H1 (cell line): ENCODE results near the gene ALDOC. TPM values are rescaled to one million over a fixed set of nuclear protein-coding genes. Genes with fewer than 3 reads are reported as not detected.

ENCODE experiments used
- CTCF ChIA-PET: fragments of 300-600 bp; sonication (Branson Sonifier 250); formaldehyde crosslinking; loops from one replicate; lab custom pipeline; 2021; ENCODE audit not compliant: partially characterized antibody; lab: Charles Lee
- POLR2A ChIA-PET: fragments of 300-600 bp; sonication (Branson Sonifier 250); formaldehyde crosslinking; loops from one replicate; lab custom pipeline; 2021; ENCODE audit warnings: inconsistent platforms; ENCODE audit not compliant: partially characterized antibody; lab: Charles Lee
- DNase-seq, 2 experiments: peaks; one replicate each; pipeline versions ENCODE4 v3.0.0 to v3.0.0-alpha.2; 2010 to 2022; ENCODE audit warnings: low spot score in 2 of 2, low read depth in 1 of 2, mixed read lengths in 1 of 2
- FAIRE-seq: peaks from 2 replicates; lab custom pipeline; 2011; peaks lifted over from hg19 to GRCh38; lab: Jason Lieb, UNC
- H2AFZ ChIP-seq: 2 replicates; pipeline ENCODE4 v1.8.1; 2012; ENCODE audit warnings: low read length, inconsistent platforms
- H2AK5ac ChIP-seq: 2 replicates; pipeline ENCODE4 v1.6.1; 2013; ENCODE audit warnings: low read depth, low read length
- H2BK120ac ChIP-seq: replicated peaks from 2 replicates; pipeline ENCODE3; 2013; ENCODE audit warnings: low read depth, low read length, inconsistent platforms
- H2BK12ac ChIP-seq: 2 replicates; pipeline ENCODE4 v1.6.1; 2013; ENCODE audit warnings: low read depth, low read length
- H2BK15ac ChIP-seq: 2 replicates; pipeline ENCODE4 v1.6.1; 2013; ENCODE audit warnings: low read length
- H2BK20ac ChIP-seq: 2 replicates; pipeline ENCODE4 v1.6.1; 2013; ENCODE audit warnings: low read length
- H2BK5ac ChIP-seq: 2 replicates; pipeline ENCODE4 v1.6.1; 2013; ENCODE audit warnings: low read depth, low read length
- H3K14ac ChIP-seq: 2 replicates; pipeline ENCODE4 v1.6.1; 2013; ENCODE audit warnings: inconsistent platforms; ENCODE audit not compliant: insufficient read length
- H3K18ac ChIP-seq: 2 replicates; pipeline ENCODE4 v1.6.1; 2013; ENCODE audit warnings: low read length; ENCODE audit errors: extremely low read depth
- H3K23ac ChIP-seq: 2 replicates; pipeline ENCODE4 v1.6.1; 2013; ENCODE audit warnings: inconsistent platforms; ENCODE audit not compliant: insufficient read length
- H3K23me2 ChIP-seq: 2 replicates; pipeline ENCODE4 v1.6.1; 2013; ENCODE audit warnings: low read depth, low read length
- H3K27ac ChIP-seq: 2 replicates; pipeline ENCODE4 v1.6.1; 2011; ENCODE audit warnings: low read depth, low read length, inconsistent platforms
- H3K27me3 ChIP-seq, 4 experiments: replicated peaks in 1 of 4; 1 replicate in 1 of 4; 2 replicates in 3 of 4; pipeline versions ENCODE4 v1.6.1 to v1.8.1; 2011 to 2013; ENCODE audit warnings: low read length in 3 of 4, mild to moderate bottlenecking in 3 of 4, inconsistent platforms in 2 of 4, mixed read lengths in 2 of 4, moderate library complexity in 1 of 4; ENCODE audit not compliant: control insufficient read depth in 3 of 4, insufficient read depth in 3 of 4; ENCODE audit errors: extremely low read depth in 1 of 4
- H3K36me3 ChIP-seq, 4 experiments: 2 replicates each; pipeline versions ENCODE4 v1.6.1 to v1.8.1; 2011 to 2013; ENCODE audit warnings: mild to moderate bottlenecking in 4 of 4, low read length in 3 of 4, moderate library complexity in 2 of 4, control low read depth in 1 of 4, inconsistent platforms in 1 of 4; ENCODE audit not compliant: insufficient read depth in 4 of 4, control insufficient read depth in 2 of 4
- H3K4ac ChIP-seq: replicated peaks from 2 replicates; pipeline ENCODE3; 2013; ENCODE audit warnings: low read length, low read depth, mixed read lengths, inconsistent platforms; ENCODE audit not compliant: insufficient read length
- H3K4me1 ChIP-seq, 4 experiments: replicated peaks in 1 of 4; 1 replicate in 1 of 4; 2 replicates in 3 of 4; pipeline versions ENCODE4 v1.6.1 to v1.8.1; 2011 to 2013; ENCODE audit warnings: low read length in 3 of 4, inconsistent platforms in 2 of 4, mixed read lengths in 1 of 4; ENCODE audit not compliant: insufficient read depth in 4 of 4, control insufficient read depth in 3 of 4
- H3K4me2 ChIP-seq, 2 experiments: 2 replicates each; pipeline versions ENCODE4 v1.6.1 to v1.8.1; 2011 to 2013; ENCODE audit warnings: low read depth in 2 of 2, low read length in 2 of 2, control low read depth in 1 of 2, inconsistent platforms in 1 of 2, mild to moderate bottlenecking in 1 of 2; ENCODE audit not compliant: insufficient read depth in 1 of 2
- H3K4me3 ChIP-seq, 4 experiments: fragments of 200-600, 300-600 bp in 1 of 4; sonication (generic), shearing (Covaris generic), sonication (Bioruptor Twin) in 1 of 4; 2 replicates each; pipeline versions ENCODE4 v1.5.1 to v1.8.1; 2011 to 2016; ENCODE audit warnings: low read length in 4 of 4, low read depth in 3 of 4, control low read depth in 2 of 4, inconsistent platforms in 2 of 4, mild to moderate bottlenecking in 2 of 4, mixed read lengths in 1 of 4, moderate library complexity in 1 of 4; ENCODE audit not compliant: insufficient read depth in 2 of 4; ENCODE audit errors: extremely low read depth in 1 of 4
- H3K56ac ChIP-seq: replicated peaks from 2 replicates; pipeline ENCODE3; 2013; ENCODE audit warnings: low read depth, mild to moderate bottlenecking, mixed read lengths, low read length, inconsistent platforms; ENCODE audit not compliant: insufficient read length
- H3K79me1 ChIP-seq: 2 replicates; pipeline ENCODE4 v1.6.1; 2013; ENCODE audit warnings: low read depth, low read length, control low read depth
- H3K79me2 ChIP-seq, 2 experiments: 2 replicates each; pipeline versions ENCODE4 v1.6.1 to v1.8.1; 2012 to 2013; ENCODE audit warnings: low read length in 2 of 2, mild to moderate bottlenecking in 2 of 2, inconsistent platforms in 1 of 2; ENCODE audit not compliant: insufficient read depth in 2 of 2, control insufficient read depth in 1 of 2
- H3K9ac ChIP-seq, 4 experiments: replicated peaks in 1 of 4; 1 replicate in 1 of 4; 2 replicates in 3 of 4; pipeline versions ENCODE4 v1.6.1 to v1.8.1; 2011 to 2013; ENCODE audit warnings: low read depth in 3 of 4, low read length in 3 of 4, control low read depth in 2 of 4, mild to moderate bottlenecking in 2 of 4, moderate library complexity in 2 of 4, inconsistent platforms in 1 of 4; ENCODE audit errors: extremely low read depth in 1 of 4
- H3K9me3 ChIP-seq, 2 experiments: 2 replicates each; pipeline versions ENCODE4 v1.6.1 to v1.8.1; 2012 to 2013; ENCODE audit warnings: mild to moderate bottlenecking in 2 of 2, moderate library complexity in 2 of 2, control low read depth in 1 of 2, inconsistent platforms in 1 of 2, low read depth in 1 of 2, low read length in 1 of 2, mixed read lengths in 1 of 2; ENCODE audit not compliant: insufficient read depth in 2 of 2
- H4K20me1 ChIP-seq, 2 experiments: replicated peaks in 1 of 2; 2 replicates each; pipeline versions ENCODE3 to v1.8.1; 2011 to 2013; ENCODE audit warnings: inconsistent platforms in 2 of 2, low read length in 2 of 2, mild to moderate bottlenecking in 1 of 2; ENCODE audit not compliant: insufficient read depth in 2 of 2, control insufficient read depth in 1 of 2
- H4K5ac ChIP-seq: 2 replicates; pipeline ENCODE4 v1.6.1; 2013; ENCODE audit warnings: low read length, low read depth, mixed read lengths, inconsistent platforms; ENCODE audit not compliant: insufficient read length
- H4K8ac ChIP-seq: 2 replicates; pipeline ENCODE4 v1.8.0; 2013; ENCODE audit warnings: mild to moderate bottlenecking, moderate library complexity, low read length, inconsistent platforms; ENCODE audit not compliant: insufficient read depth; ENCODE audit errors: extremely low read depth
- H4K91ac ChIP-seq: replicated peaks from 2 replicates; pipeline ENCODE3; 2013; ENCODE audit warnings: low read length, mixed read lengths, inconsistent platforms; ENCODE audit not compliant: insufficient read length
- CBX8 ChIP-seq: fragments of 300-800, 300-1000 bp; sonication (generic); IDR thresholded peaks from 2 replicates; pipeline ENCODE4 v1.7.1; 2016; ENCODE audit warnings: low read depth, low read length, borderline replicate concordance
- GTF2F1 ChIP-seq: IDR thresholded peaks from 2 replicates; pipeline ENCODE4 v1.6.1; 2012; ENCODE audit warnings: low read depth, low read length, improper control_type of control experiment, borderline replicate concordance
- JUN ChIP-seq: IDR thresholded peaks from 2 replicates; pipeline ENCODE4 v1.6.1; 2011; ENCODE audit warnings: low read depth, mild to moderate bottlenecking, improper control_type of control experiment, low read length
- KDM4A ChIP-seq: IDR thresholded peaks from one replicate; pipeline ENCODE4 v1.7.1; 2012; ENCODE audit warnings: low read depth, mild to moderate bottlenecking, moderate library complexity, low read length, inconsistent platforms; ENCODE audit not compliant: severe bottlenecking
- NANOG ChIP-seq: IDR thresholded peaks from 2 replicates; pipeline ENCODE4 v1.6.1; 2011; ENCODE audit warnings: low read length, low read depth, mild to moderate bottlenecking, inconsistent platforms; ENCODE audit not compliant: insufficient read depth, poor library complexity, severe bottlenecking
- POLR2AphosphoS5 ChIP-seq: IDR thresholded peaks from 2 replicates; pipeline ENCODE4 v1.6.1; 2011; ENCODE audit warnings: low read depth, low read length
- SIX5 ChIP-seq: IDR thresholded peaks from 2 replicates; pipeline ENCODE4 v1.6.1; 2011; ENCODE audit warnings: mild to moderate bottlenecking, low read depth, low read length
- SP4 ChIP-seq: IDR thresholded peaks from 2 replicates; pipeline ENCODE4 v1.6.1; 2012; ENCODE audit warnings: low read length, inconsistent platforms
- TAF7 ChIP-seq: optimal IDR thresholded peaks from 2 replicates; pipeline ENCODE3; 2011; ENCODE audit warnings: low read depth, mild to moderate bottlenecking, inconsistent platforms, low read length, moderate library complexity, borderline replicate concordance
- WGBS, 2 experiments: shearing (Covaris generic) in 1 of 2; methylation state at CpG; one replicate each; pipeline versions ENCODE4 v1.1.6 to v1.1.7; 2013 to 2015; ENCODE audit warnings: low lambda C conversion rate in 2 of 2, mixed read lengths in 2 of 2, inconsistent platforms in 1 of 2, low coverage in 1 of 2, missing lambda C conversion rate in 1 of 2; ENCODE audit not compliant: insufficient replicate concordance in 2 of 2, insufficient coverage in 1 of 2, insufficient read length in 1 of 2; ENCODE audit errors: extremely low coverage in 1 of 2, missing lambda C conversion rate in 1 of 2; 5-methylcytosine and 5-hydroxymethylcytosine counted together
- polyA plus RNA-seq, 7 experiments: library from polyadenylated mRNA; depleted of rRNA in 3 of 7; stranded (reverse) in 5 of 7; unstranded in 2 of 7; fragments of >200 nt in 5 of 7; fragments of 200-250 nt in 2 of 7; gene quantifications; 1 replicate in 5 of 7; 2 replicates in 1 of 7; 4 replicates in 1 of 7; pipeline versions ENCODE4 v1.2.1 to v1.2.3, GENCODE V29; 2011 to 2013; ENCODE audit warnings: missing spikeins in 2 of 7, mixed read lengths in 2 of 7
- total RNA-seq: library from RNA; stranded (reverse); fragmentation: NEBNext Ultra II Directional; extraction: Animal tissue kit (Norgen Biotek cat#: 25700); gene quantifications from 2 replicates; pipeline ENCODE4 v1.2.1, GENCODE V29; 2021
- TF ChIP-seq, protein P1 (sequence below): IDR thresholded peaks from 2 replicates; pipeline ENCODE4 v1.6.1; 2011; ENCODE audit warnings: low read length, improper control_type of control experiment

Gene ALDOC
- total and polyA plus RNA-seq, 2 of the 8 experiments (the other 6 are each of a cell fraction or from before 2014, with no cell fraction given) = 51.6 to 103 TPM

DNA sequence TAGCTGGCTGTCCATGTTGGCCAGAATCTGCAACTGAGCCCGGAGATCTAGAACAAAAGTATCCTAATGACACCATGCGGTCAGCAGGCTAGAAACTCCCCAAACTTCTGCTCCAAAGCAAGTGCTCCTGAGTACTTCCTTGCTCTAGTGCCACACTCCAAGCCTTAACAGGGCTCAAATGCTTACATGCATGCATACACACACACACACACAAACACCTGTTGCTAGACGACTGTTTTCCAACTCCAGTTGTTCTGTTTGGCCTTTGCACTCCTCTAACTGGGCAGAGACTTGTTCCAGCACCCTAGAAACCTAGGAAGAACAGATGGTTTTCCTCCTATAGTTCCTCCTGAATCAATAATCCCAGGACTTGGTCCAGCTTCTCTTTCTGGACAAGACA is 7.7 kb upstream of the ALDOC start:
- no peaks in the 10 kb centered on the region for H3K27me3 ChIP-seq
- H4K91ac ChIP-seq = no peak overlapping the region
- H3K4me3 ChIP-seq = no peak overlapping the region
- no peak overlapping the region for H3K4ac ChIP-seq
- H2BK20ac ChIP-seq = no peak overlapping the region
- H3K18ac ChIP-seq = no peak overlapping the region
- H3K9me3 ChIP-seq = no peaks in the 10 kb centered on the region
- H3K56ac ChIP-seq = no peak overlapping the region
- POLR2A ChIA-PET = interaction anchor here (1.0 to 2.3 kb wide), 5 partner anchors 8 to 118 kb away, joined by 3 to 10 read pairs (median 3); no protein-coding TSS in a partner anchor
- no peak overlapping the region for H2AFZ ChIP-seq
- no peak overlapping the region for H3K9ac ChIP-seq
- H2BK5ac ChIP-seq = no peak overlapping the region
- no peak overlapping the region for H4K5ac ChIP-seq
- H3K79me2 ChIP-seq = 0 out of 4 replicates have a peak, but pooled peaks cover 0 to 3% of the 10 kb centered on the region in 2 experiments
- no peak overlapping the region for H2BK120ac ChIP-seq
- FAIRE-seq = no peak
- no peak overlapping the region for H2BK12ac ChIP-seq
- DNase-seq = no peak
- H3K23me2 ChIP-seq = no peaks in the 10 kb centered on the region
- no peak overlapping the region for H3K23ac ChIP-seq
- no peaks in the 10 kb centered on the region for H3K79me1 ChIP-seq
- no peak overlapping the region for H3K27ac ChIP-seq
- H4K8ac ChIP-seq = no peak overlapping the region
- CTCF ChIA-PET = interaction anchor here (1.8 to 2.4 kb wide), 3 partner anchors 8 to 36 kb away, joined by 4 to 6 read pairs (median 4); partner anchors contain the start of gene ALDOC
- no peaks in the 10 kb centered on the region for H3K4me1 ChIP-seq
- H2BK15ac ChIP-seq = no peak overlapping the region
- TF ChIP-seq SP4 = no peak
- TF ChIP-seq SIX5 = no peak
- no peak for TF ChIP-seq TAF7
- TF ChIP-seq CBX8 = no peak
- TF ChIP-seq POLR2AphosphoS5 = no peak
- no peak for TF ChIP-seq GTF2F1
- no peak for TF ChIP-seq JUN
- no peak for TF ChIP-seq NANOG
- TF ChIP-seq, protein P1, sequence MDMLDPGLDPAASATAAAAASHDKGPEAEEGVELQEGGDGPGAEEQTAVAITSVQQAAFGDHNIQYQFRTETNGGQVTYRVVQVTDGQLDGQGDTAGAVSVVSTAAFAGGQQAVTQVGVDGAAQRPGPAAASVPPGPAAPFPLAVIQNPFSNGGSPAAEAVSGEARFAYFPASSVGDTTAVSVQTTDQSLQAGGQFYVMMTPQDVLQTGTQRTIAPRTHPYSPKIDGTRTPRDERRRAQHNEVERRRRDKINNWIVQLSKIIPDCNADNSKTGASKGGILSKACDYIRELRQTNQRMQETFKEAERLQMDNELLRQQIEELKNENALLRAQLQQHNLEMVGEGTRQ = no peak
- no peak for TF ChIP-seq KDM4A
- H3K4me2 ChIP-seq = no peak overlapping the region
- peaks cover 47 to 84% (median 71%) of the 10 kb centered on the region in 4 experiments for H3K36me3 ChIP-seq
- WGBS, 2 experiments = 93% methylated on average over 3 of the region's 3 CpGs; no CpG with 5 or more reads in 1 of the 2 experiments
- H4K20me1 ChIP-seq = peaks cover 1 to 6% of the 10 kb centered on the region in 2 experiments
- no peak overlapping the region for H2AK5ac ChIP-seq
- no peak overlapping the region for H3K14ac ChIP-seq
